GM18861 (cell line): ENCODE measurements around the gene ROPN1.

Source experiments
- ATAC-seq: cut with Tn5 transposase; IDR thresholded peaks from one replicate; pipeline ENCODE4 v1.9.1; 2021; ENCODE audit not compliant: unreplicated experiment

The ROPN1 gene

GRCh38 chr3:123951522-123952447, 40.1 kb downstream of the ROPN1 start:
- no peak for ATAC-seq

GRCh38 chr3:123949641-123950040, 42.3 kb downstream of the ROPN1 start:
- ATAC-seq = no peak

- no peak for ATAC-seq
These were observed 43.5 kb downstream of the ROPN1 start for GRCh38 chr3:123948449-123948848.

GRCh38 chr3:123947482-123947881, 44.4 kb downstream of the ROPN1 start:
- no peak for ATAC-seq

- ATAC-seq = no peak
These were observed 50.4 kb downstream of the ROPN1 start for GRCh38 chr3:123941542-123941941.

GRCh38 chr3:123941121-123941520, 50.8 kb downstream of the ROPN1 start:
- no peak for ATAC-seq

- no peak for ATAC-seq
These were observed 52.2 kb downstream of the ROPN1 start for GRCh38 chr3:123939706-123940105.

GRCh38 chr3:123936400-123936799, 55.5 kb downstream of the ROPN1 start:
- ATAC-seq = no peak

- no peak for ATAC-seq
These were observed 56.1 kb downstream of the ROPN1 start for GRCh38 chr3:123935830-123936229.

- no peak for ATAC-seq
These were observed 57.7 kb downstream of the ROPN1 start for GRCh38 chr3:123934250-123934649.

- ATAC-seq = no peak
These were observed 61.5 kb downstream of the ROPN1 start for GRCh38 chr3:123930445-123930844.

- no peak for ATAC-seq
These were observed 62.6 kb downstream of the ROPN1 start for GRCh38 chr3:123929325-123929724.

GRCh38 chr3:123926396-123926795, 65.5 kb downstream of the ROPN1 start:
- no peak for ATAC-seq

GRCh38 chr3:123920868-123921267, 71.1 kb downstream of the ROPN1 start:
- ATAC-seq = no peak

- ATAC-seq = no peak
These were observed 71.5 kb downstream of the ROPN1 start for GRCh38 chr3:123920383-123920782.

GRCh38 chr3:123919353-123919752, 72.6 kb downstream of the ROPN1 start:
- no peak for ATAC-seq
